HuH-7.5 (cell line): Measurements from ENCODE around the gene SLC25A27.

Source experiments
- DNase-seq: peaks from one replicate; pipeline ENCODE4 v3.0.0; 2011; ENCODE audit warnings: low spot score

Gene SLC25A27

DNA sequence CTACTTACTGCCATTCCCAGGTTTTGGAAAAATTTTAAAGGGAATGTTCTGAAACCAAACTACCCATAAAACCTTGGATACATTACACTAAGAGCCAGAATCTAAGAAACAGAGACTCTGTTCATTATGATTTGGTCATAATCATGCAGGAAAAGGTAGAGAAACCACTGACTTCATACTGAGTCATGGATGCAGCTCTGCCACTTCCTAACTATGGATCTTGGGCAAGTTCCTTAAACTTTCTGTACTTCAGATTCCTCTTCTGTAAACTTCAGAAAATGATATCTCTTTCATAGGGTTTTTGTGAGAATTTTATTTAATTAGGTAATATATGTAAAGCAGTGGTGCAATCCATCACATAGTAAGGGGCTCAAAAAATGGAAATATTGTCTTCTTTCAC is 62.4 kb downstream of the SLC25A27 start:
- no peak for DNase-seq

DNA sequence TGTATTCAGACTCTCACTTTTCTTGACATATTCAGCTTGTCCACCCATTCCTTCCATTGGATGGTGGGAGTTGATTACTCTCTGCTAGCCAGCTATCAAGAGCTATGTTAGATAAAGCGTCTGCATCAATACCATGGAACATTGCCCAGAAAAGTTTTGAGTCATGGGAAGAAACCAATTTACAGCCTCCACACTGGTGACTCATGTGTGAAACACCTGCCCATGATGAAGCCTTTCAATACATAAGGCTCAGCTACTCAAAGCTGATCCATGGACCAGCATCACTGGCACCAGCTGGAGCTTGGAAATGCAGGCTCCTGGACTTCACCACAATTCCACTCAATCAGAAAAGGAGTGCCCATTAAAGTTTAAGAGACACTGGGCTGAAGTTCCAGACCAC is 66.3 kb downstream of the SLC25A27 start:
- no peak for DNase-seq

DNA sequence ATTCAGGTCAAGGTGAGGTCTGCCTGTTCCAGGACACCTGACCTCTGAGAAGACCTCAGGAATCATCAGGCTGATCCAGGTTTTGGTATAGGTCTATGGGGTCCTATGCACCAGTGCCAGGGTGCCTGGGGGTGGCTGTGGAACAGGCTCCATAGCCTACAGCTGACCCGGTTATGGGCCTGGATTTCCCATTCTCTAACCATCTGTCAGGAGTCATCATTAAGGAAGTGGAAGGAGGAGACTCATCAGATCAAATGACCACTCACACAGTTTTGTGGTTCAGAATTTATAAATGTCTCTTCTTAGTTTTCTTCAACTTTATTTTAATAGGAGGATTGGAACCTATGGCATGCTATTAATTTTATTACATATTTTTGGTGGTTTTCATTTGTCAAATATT is 67.6 kb downstream of the SLC25A27 start:
- DNase-seq = no peak
